Trophoblast cell (in vitro differentiated cells and primary cell): ENCODE measurements around the gene LRP5.

Source experiments
- DNase-seq, 2 donors: peaks; one replicate each; pipeline ENCODE4 v3.0.0-alpha.2; 2016
- H2AFZ ChIP-seq: 2 replicates; pipeline ENCODE4 v1.6.1; 2013; ENCODE audit warnings: low read length, moderate library complexity, mild to moderate bottlenecking; ENCODE audit not compliant: insufficient read depth, poor library complexity
- H2AK5ac ChIP-seq: 2 replicates; pipeline ENCODE4 v1.6.1; 2013; ENCODE audit warnings: mild to moderate bottlenecking, low read length
- H2BK120ac ChIP-seq: 2 replicates; pipeline ENCODE4 v1.6.1; 2013; ENCODE audit warnings: low read length, mild to moderate bottlenecking, moderate library complexity; ENCODE audit not compliant: insufficient read depth, poor library complexity
- H2BK12ac ChIP-seq: 2 replicates; pipeline ENCODE4 v1.6.1; 2013; ENCODE audit warnings: mild to moderate bottlenecking, low read length, moderate library complexity
- H2BK5ac ChIP-seq: 2 replicates; pipeline ENCODE4 v1.6.1; 2013; ENCODE audit warnings: low read length, low read depth, moderate library complexity, mild to moderate bottlenecking; ENCODE audit not compliant: poor library complexity
- H3K14ac ChIP-seq: 2 replicates; pipeline ENCODE4 v1.6.1; 2013; ENCODE audit warnings: mild to moderate bottlenecking, low read length
- H3K18ac ChIP-seq: 2 replicates; pipeline ENCODE4 v1.6.1; 2013; ENCODE audit warnings: mild to moderate bottlenecking, low read length
- H3K23ac ChIP-seq: 2 replicates; pipeline ENCODE4 v1.6.1; 2013; ENCODE audit warnings: low read length
- H3K27ac ChIP-seq: 2 replicates; pipeline ENCODE4 v1.5.1; 2013; ENCODE audit warnings: low read depth, mild to moderate bottlenecking, inconsistent platforms, low read length, moderate library complexity
- H3K27me3 ChIP-seq: 2 replicates; pipeline ENCODE4 v1.6.1; 2013; ENCODE audit warnings: inconsistent platforms, mild to moderate bottlenecking, low read length, moderate library complexity; ENCODE audit not compliant: insufficient read depth
- H3K36me3 ChIP-seq, 2 experiments: 1 replicate in 1 of 2; 2 replicates in 1 of 2; pipeline ENCODE4 v1.6.1; 2013; ENCODE audit warnings: low read length in 2 of 2, mild to moderate bottlenecking in 2 of 2, moderate library complexity in 1 of 2; ENCODE audit not compliant: insufficient read depth in 2 of 2, control insufficient read depth in 1 of 2
- H3K4ac ChIP-seq: 2 replicates; pipeline ENCODE4 v1.6.1; 2013; ENCODE audit warnings: low read depth, mild to moderate bottlenecking, low read length, moderate library complexity
- H3K4me1 ChIP-seq, 2 experiments: 1 replicate in 1 of 2; 2 replicates in 1 of 2; pipeline ENCODE4 v1.6.1; 2013; ENCODE audit warnings: low read length in 2 of 2, mild to moderate bottlenecking in 2 of 2, moderate library complexity in 1 of 2; ENCODE audit not compliant: insufficient read depth in 2 of 2, control insufficient read depth in 1 of 2
- H3K4me2 ChIP-seq: 2 replicates; pipeline ENCODE4 v1.6.1; 2013; ENCODE audit warnings: inconsistent platforms, mild to moderate bottlenecking, low read length, moderate library complexity
- H3K4me3 ChIP-seq: 2 replicates; pipeline ENCODE4 v1.5.1; 2013; ENCODE audit warnings: mild to moderate bottlenecking, low read depth, low read length, inconsistent platforms
- H3K79me1 ChIP-seq: one replicate; pipeline ENCODE4 v1.6.1; 2013; ENCODE audit warnings: low read length
- H3K79me2 ChIP-seq: 2 replicates; pipeline ENCODE4 v1.6.1; 2013; ENCODE audit warnings: low read length, mild to moderate bottlenecking; ENCODE audit not compliant: control insufficient read depth, insufficient read depth, poor library complexity
- H3K9ac ChIP-seq: 2 replicates; pipeline ENCODE4 v1.6.1; 2013; ENCODE audit warnings: mild to moderate bottlenecking, low read length
- H3K9me3 ChIP-seq: 2 replicates; pipeline ENCODE4 v1.6.1; 2013; ENCODE audit warnings: low read depth, mild to moderate bottlenecking, control low read depth, inconsistent platforms, low read length; ENCODE audit not compliant: insufficient read depth
- H4K12ac ChIP-seq: 2 replicates; pipeline ENCODE4 v1.6.1; 2013; ENCODE audit warnings: low read depth, mild to moderate bottlenecking, low read length, moderate library complexity
- H4K8ac ChIP-seq: 2 replicates; pipeline ENCODE4 v1.6.1; 2013; ENCODE audit warnings: low read depth, mild to moderate bottlenecking, low read length, moderate library complexity
- H4K91ac ChIP-seq: one replicate; pipeline ENCODE4 v1.6.1; 2013; ENCODE audit warnings: low read depth, mild to moderate bottlenecking, low read length, moderate library complexity
- WGBS: extraction: QIAGEN DNeasy Blood & Tissue Kit; methylation state at CpG from one replicate; pipeline ENCODE4 v1.1.7; 2013; ENCODE audit warnings: missing lambda C conversion rate; ENCODE audit not compliant: insufficient read length, insufficient coverage; ENCODE audit errors: extremely low coverage; 5-methylcytosine and 5-hydroxymethylcytosine counted together

Gene LRP5

DNA sequence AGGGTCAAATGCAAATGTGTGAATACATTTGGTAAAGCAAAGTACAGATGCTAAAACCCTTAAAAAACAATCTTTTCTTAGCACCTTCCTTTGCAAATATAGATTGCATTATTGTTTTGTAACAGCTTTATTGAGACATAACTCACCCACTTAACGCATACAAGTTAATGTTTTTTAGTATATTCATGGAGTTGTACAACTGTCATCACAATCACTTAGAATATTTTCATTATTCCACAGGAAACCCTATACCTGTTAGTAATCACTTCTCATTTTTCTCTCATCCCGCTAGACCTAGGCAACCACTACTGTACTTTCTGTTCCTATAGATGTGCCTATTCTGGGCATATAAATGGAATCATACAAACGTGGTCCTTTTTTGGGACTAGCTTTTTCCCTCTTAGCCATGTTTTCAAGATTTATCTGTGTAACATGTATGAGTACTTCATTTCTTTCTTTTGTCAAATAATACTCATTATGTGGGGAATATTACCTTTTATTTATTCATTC, 182.9 kb downstream of the LRP5 start:
- Histone ChIP-seq H4K91ac (no peak overlapping the region), H2AFZ (no peak overlapping the region), H3K79me1 (no peaks in the 10 kb centered on the region)

DNA sequence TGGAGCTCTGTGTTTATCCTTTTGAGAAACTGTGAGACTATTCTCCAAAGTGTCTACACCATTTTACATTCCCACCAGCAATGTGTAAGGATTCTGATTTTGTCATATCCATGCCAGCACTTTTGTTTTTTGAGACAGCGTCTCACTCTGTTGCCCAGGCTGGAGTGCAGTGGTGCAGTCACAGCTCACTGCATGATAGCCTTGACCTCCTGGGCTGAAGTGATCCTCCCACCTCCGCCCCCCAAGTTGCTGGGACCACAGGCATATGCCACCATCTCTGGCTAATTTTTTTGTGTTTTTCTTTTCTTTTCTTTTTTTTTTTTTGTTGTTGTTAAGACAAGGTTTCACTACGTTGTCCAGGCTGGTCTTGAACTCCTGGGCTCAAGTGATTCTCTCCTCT, 183.5 kb downstream of the LRP5 start:
- no peak overlapping the region for H3K4me3 ChIP-seq
- no peak overlapping the region for H2AK5ac ChIP-seq
- no peaks in the 10 kb centered on the region for H3K27me3 ChIP-seq
- no peak overlapping the region for H4K8ac ChIP-seq
- peaks cover 23% of the 10 kb centered on the region for H3K79me2 ChIP-seq
- H3K4ac ChIP-seq = peak overlapping the region; percentile 77
- no CpG with 5 or more reads among the region's 3 CpGs for WGBS
- no peaks in the 10 kb centered on the region for H3K4me1 ChIP-seq
- no peak overlapping the region for H2AFZ ChIP-seq
- H3K79me1 ChIP-seq = no peaks in the 10 kb centered on the region
- no peak overlapping the region for H2BK12ac ChIP-seq
- H3K18ac ChIP-seq = no peak overlapping the region
- no peak overlapping the region for H2BK5ac ChIP-seq
- no peaks in the 10 kb centered on the region for H3K36me3 ChIP-seq
- no peak overlapping the region for H3K27ac ChIP-seq
- H3K9me3 ChIP-seq = no peaks in the 10 kb centered on the region
- H3K9ac ChIP-seq = no peak overlapping the region
- no peak overlapping the region for H2BK120ac ChIP-seq
- H3K4me2 ChIP-seq = no peak overlapping the region
- H3K23ac ChIP-seq = no peak overlapping the region
- no peak overlapping the region for H3K14ac ChIP-seq
- no peak for DNase-seq
- no peak overlapping the region for H4K91ac ChIP-seq
- no peak overlapping the region for H4K12ac ChIP-seq

More for the DNA sequence above, 182.9 kb downstream of the LRP5 start:
- no CpG with 5 or more reads among the region's 3 CpGs for WGBS
- Histone ChIP-seq H4K8ac (no peak overlapping the region), H3K4me2 (no peak overlapping the region), H3K79me2 (peaks cover 22% of the 10 kb centered on the region), H3K9ac (no peak overlapping the region), H3K14ac (no peak overlapping the region), H3K27ac (no peak overlapping the region), H2BK12ac (no peak overlapping the region), H2AK5ac (no peak overlapping the region), H3K4me3 (no peak overlapping the region), H3K9me3 (no peaks in the 10 kb centered on the region), H3K23ac (no peak overlapping the region), H3K27me3 (no peaks in the 10 kb centered on the region), H3K18ac (no peak overlapping the region), H3K4me1 (no peaks in the 10 kb centered on the region), H3K4ac (no peak overlapping the region), H2BK120ac (no peak overlapping the region), H4K12ac (no peak overlapping the region), H3K36me3 (no peaks in the 10 kb centered on the region), H2BK5ac (no peak overlapping the region)
- DNase-seq = no peak

DNA sequence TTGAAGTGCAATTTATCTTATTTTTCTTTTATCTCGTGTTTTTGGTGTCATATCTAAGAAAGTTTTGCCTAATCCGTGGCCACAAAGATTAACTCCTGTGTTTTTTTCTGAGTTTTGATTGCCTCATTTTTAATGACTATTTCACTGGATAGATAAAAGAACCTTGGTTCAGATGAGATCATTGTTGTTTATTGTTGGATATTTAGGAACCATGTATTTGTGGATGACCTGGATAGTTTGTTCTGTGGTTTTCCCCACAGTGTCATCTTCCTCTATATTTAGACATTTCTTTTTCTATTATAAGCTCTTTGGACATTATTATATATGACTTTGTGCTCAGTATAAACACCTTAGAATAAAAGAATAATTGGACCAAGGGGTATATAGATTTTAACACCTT, 185.4 kb downstream of the LRP5 start:
- Histone ChIP-seq H3K27ac (no peak overlapping the region), H3K79me2 (peaks cover 22% of the 10 kb centered on the region), H3K27me3 (no peaks in the 10 kb centered on the region), H2AFZ (no peak overlapping the region), H2BK12ac (no peak overlapping the region), H3K4me3 (no peak overlapping the region), H4K8ac (no peak overlapping the region), H3K23ac (no peak overlapping the region), H3K4me2 (no peak overlapping the region), H3K9ac (no peak overlapping the region), H3K9me3 (no peaks in the 10 kb centered on the region), H2BK5ac (no peak overlapping the region), H3K79me1 (no peaks in the 10 kb centered on the region), H4K12ac (no peak overlapping the region), H2BK120ac (no peak overlapping the region), H2AK5ac (no peak overlapping the region), H4K91ac (no peak overlapping the region), H3K36me3 (no peaks in the 10 kb centered on the region), H3K4me1 (no peaks in the 10 kb centered on the region), H3K4ac (no peak overlapping the region), H3K18ac (no peak overlapping the region), H3K14ac (no peak overlapping the region)
- no peak for DNase-seq
- no CpG with 5 or more reads among the region's 2 CpGs for WGBS

DNA sequence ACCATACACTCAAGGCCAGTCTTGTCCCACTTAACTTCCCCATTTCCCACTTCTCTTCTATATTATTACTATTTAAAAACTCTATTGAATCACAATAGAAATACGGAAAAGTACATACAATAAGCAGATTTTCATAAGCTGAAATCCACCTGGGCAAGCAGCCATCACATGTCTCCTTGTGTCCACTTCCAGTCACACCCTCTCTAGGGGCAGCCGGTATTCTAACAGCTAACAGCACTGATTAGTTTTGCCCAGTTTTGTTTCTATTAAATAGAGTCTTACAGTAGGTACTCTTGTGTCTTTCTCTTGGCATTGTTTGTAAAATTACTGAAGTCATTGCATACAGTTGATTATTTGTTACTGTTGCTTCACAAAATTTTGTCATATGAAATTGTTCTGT, 185.9 kb downstream of the LRP5 start:
- peak overlapping the region; percentile 66 for H3K4ac ChIP-seq
- H3K4me2 ChIP-seq = no peak overlapping the region
- H2AK5ac ChIP-seq = no peak overlapping the region
- no peak overlapping the region for H2BK5ac ChIP-seq
- H3K9me3 ChIP-seq = no peaks in the 10 kb centered on the region
- DNase-seq = no peak
- no peaks in the 10 kb centered on the region for H3K79me1 ChIP-seq
- no peak overlapping the region for H4K8ac ChIP-seq
- H3K4me1 ChIP-seq = peaks cover 0 to 1% of the 10 kb centered on the region in 2 experiments
- no peak overlapping the region for H4K91ac ChIP-seq
- H3K18ac ChIP-seq = no peak overlapping the region
- H3K9ac ChIP-seq = no peak overlapping the region
- no peak overlapping the region for H3K23ac ChIP-seq
- no peak overlapping the region for H4K12ac ChIP-seq
- no peak overlapping the region for H2AFZ ChIP-seq
- H3K27me3 ChIP-seq = no peaks in the 10 kb centered on the region
- no peak overlapping the region for H3K14ac ChIP-seq
- no peak overlapping the region for H3K27ac ChIP-seq
- H2BK120ac ChIP-seq = no peak overlapping the region
- H2BK12ac ChIP-seq = no peak overlapping the region
- no peak overlapping the region for H3K4me3 ChIP-seq
- peaks cover 23% of the 10 kb centered on the region for H3K79me2 ChIP-seq
- H3K36me3 ChIP-seq = no peaks in the 10 kb centered on the region
- WGBS = 100% methylated on average over 1 of the region's 2 CpGs
